Spleen (tissue), 13 donors: ENCODE measurements around the gene SLC10A6. TPM values are rescaled to one million over a fixed set of nuclear protein-coding genes. Genes with fewer than 3 reads are reported as not detected.

Source experiments
- DNase-seq: peaks from one replicate; pipeline ENCODE4 v3.0.0-alpha.2; 2020
- H3K27ac ChIP-seq, 8 donors: fragments of 200-600 bp; sonication (generic) in 7 of 8; 1 replicate in 4 of 8; 2 replicates in 4 of 8; pipeline versions ENCODE4 v1.5.0 to v1.8.0; 2016 to 2021; ENCODE audit warnings: inconsistent platforms in 4 of 8, mild to moderate bottlenecking in 4 of 8, moderate library complexity in 1 of 8
- H3K27me3 ChIP-seq, 7 donors: fragments of 200-600 bp; sonication (generic) in 6 of 7; replicated peaks in 1 of 7; 1 replicate in 4 of 7; 2 replicates in 3 of 7; pipeline versions ENCODE4 v1.5.0 to v1.8.0; 2016 to 2021; ENCODE audit warnings: inconsistent platforms in 3 of 7, mild to moderate bottlenecking in 1 of 7
- H3K36me3 ChIP-seq, 6 donors: fragments of 200-600 bp; sonication (generic) in 5 of 6; 1 replicate in 4 of 6; 2 replicates in 2 of 6; pipeline versions ENCODE4 v1.5.0 to v1.8.0; 2016 to 2021; ENCODE audit warnings: inconsistent platforms in 2 of 6
- H3K4me1 ChIP-seq, 6 donors: fragments of 200-600 bp; sonication (generic) in 5 of 6; 1 replicate in 3 of 6; 2 replicates in 3 of 6; pipeline versions ENCODE4 v1.5.0 to v1.8.0; 2016 to 2021; ENCODE audit warnings: inconsistent platforms in 3 of 6
- H3K4me3 ChIP-seq, 8 donors: fragments of 200-600 bp; sonication (generic) in 7 of 8; 1 replicate in 4 of 8; 2 replicates in 4 of 8; pipeline versions ENCODE4 v1.5.0 to v1.8.0; 2016 to 2021; ENCODE audit warnings: inconsistent platforms in 4 of 8, mild to moderate bottlenecking in 4 of 8, moderate library complexity in 2 of 8
- H3K9me3 ChIP-seq, 8 donors: fragments of 200-600 bp; sonication (generic) in 7 of 8; 1 replicate in 4 of 8; 2 replicates in 4 of 8; pipeline versions ENCODE4 v1.5.0 to v1.8.0; 2016 to 2021; ENCODE audit warnings: inconsistent platforms in 4 of 8
- CTCF ChIP-seq, 11 experiments: fragments of 200-600 bp in 7 of 11; fragments of 450-650 bp in 4 of 11; sonication (generic) in 4 of 11; IDR thresholded peaks in 8 of 11; conservative IDR thresholded peaks in 3 of 11; 1 replicate in 7 of 11; 2 replicates in 4 of 11; pipeline versions ENCODE4 v1.4.0 to v1.8.0; 2016 to 2021; ENCODE audit warnings: antibody characterized with exemption in 11 of 11, inconsistent platforms in 4 of 11, mild to moderate bottlenecking in 1 of 11
- POLR2A ChIP-seq, 3 donors: fragments of 450-650 bp; IDR thresholded peaks; one replicate each; pipeline ENCODE4 v1.5.1; 2017; ENCODE audit warnings: antibody characterized with exemption in 3 of 3, mild to moderate bottlenecking in 1 of 3
- POLR2AphosphoS5 ChIP-seq, 3 donors: sonication (generic); formaldehyde crosslinking; IDR thresholded peaks; one replicate each; pipeline ENCODE4 v1.5.1; 2017; ENCODE audit warnings: antibody characterized with exemption in 3 of 3
- WGBS, 5 donors: extraction: QIAGEN DNeasy Blood & Tissue Kit in 3 of 5; methylation state at CpG; one replicate each; pipeline versions ENCODE4 v1.1.5 to v1.1.7; 2013 to 2018; 5-methylcytosine and 5-hydroxymethylcytosine counted together
- intact Hi-C: fragments of 100-400 bp; cut with DNase I; formaldehyde crosslinking; loops from one replicate; pipeline ENCODE4 v1.15.0; 2023; ENCODE audit warnings: low total_unique reads
- long read RNA-seq, 2 donors: transcript quantifications; one replicate each; lab custom pipeline, GENCODE V29; 2026
- polyA plus RNA-seq, 3 donors: library from polyadenylated mRNA; stranded (reverse); fragments of 200-250 nt; gene quantifications; one replicate each; pipeline ENCODE4 v1.2.1, GENCODE V29; 2013
- total RNA-seq, 7 donors: library from RNA; depleted of rRNA in 3 of 7; stranded (reverse); fragments of >200 nt in 3 of 7; fragmentation: NEBNext Ultra II Directional in 4 of 7; extraction: Animal tissue kit (Norgen Biotek cat#: 25700) in 4 of 7; gene quantifications; one replicate each; pipeline versions ENCODE4 v1.1.0 to v1.2.1, GENCODE V29; 2016 to 2021
- donor health status: healthy with polysubstance abuse.
- donor health status: DM: no; HTN: no; CAD: no; lungs with moderate emphysema.
- donor health status: DM: no; HTN: no; CAD: no.
- donor health status: Bipolar disorder and iron deficiency.
- donor health status: healthy.
- donor health status: DM: no; HTN: no; CAD: no.
- donor health status: DM: yes; HTN: yes; CAD: no.

Gene SLC10A6
- 1 to 10 TPM in 4 of 7 donors, under 1 TPM in 2, not detected in 1; 0.49 to 3.7 (median 1.1) TPM for total RNA-seq
- polyA plus RNA-seq = not detected
- long read RNA-seq, donor 1 = 0 reads
- long read RNA-seq, donor 2 = 0 reads

- H3K4me3 ChIP-seq = no peak within 1 kb of the TSS
- H3K4me1 ChIP-seq = no peaks in the 10 kb centered on the region
- no peak for DNase-seq
- H3K36me3 ChIP-seq = no peaks in the 10 kb centered on the region
- H3K27ac ChIP-seq = peak within 1 kb of the TSS in 1 of 8 donors; percentile 12
- no peaks in the 10 kb centered on the region for H3K27me3 ChIP-seq
- TF ChIP-seq POLR2A (IDR thresholded peaks at IDR 0.05) = no peak
- TF ChIP-seq POLR2AphosphoS5 (IDR thresholded peaks at IDR 0.05) = peak in 1 of 3 donors; percentile 29
- H3K9me3 ChIP-seq = no peaks in the 10 kb centered on the region
- 80 to 86% (median 83%) methylated on average over 11 of the region's 11 CpGs for WGBS, 5 donors
- intact Hi-C loops = no loop called here
Measured at GRCh38 chr4:86848732-86849619, at the start of gene SLC10A6. Gene SLC10A6, minus strand, starts transcription at chr4:86849384. Its CDS starts 269 bp downstream, at chr4:86849115.

- Histone ChIP-seq H3K36me3 (no peaks in the 10 kb centered on the region), H3K4me3 (no peak overlapping the region), H3K9me3 (no peaks in the 10 kb centered on the region), H3K27me3 (no peaks in the 10 kb centered on the region), H3K4me1 (no peaks in the 10 kb centered on the region), H3K27ac (no peak overlapping the region)
- no peak for TF ChIP-seq CTCF (IDR thresholded peaks at IDR 0.05 in 8 of 11, conservative IDR thresholded peaks at IDR 0.05 in 3 of 11)
- no peak for TF ChIP-seq POLR2AphosphoS5 (IDR thresholded peaks at IDR 0.05)
- TF ChIP-seq POLR2A (IDR thresholded peaks at IDR 0.05) = no peak
- intact Hi-C loops = no loop called here
- WGBS, 5 donors = 84 to 91% (median 90%) methylated on average over 4 of the region's 4 CpGs
- no peak for DNase-seq
Measured at GRCh38 chr4:86898562-86898961, 49.4 kb upstream of the SLC10A6 start.

- DNase-seq = no peak
- Histone ChIP-seq H3K4me1 (peaks cover 0 to 14% (median 9%) of the 10 kb centered on the region in 6 donors), H3K27ac (no peak overlapping the region), H3K9me3 (no peaks in the 10 kb centered on the region), H3K27me3 (peaks cover 0 to 17% (median 5%) of the 10 kb centered on the region in 7 donors), H3K4me3 (no peak overlapping the region), H3K36me3 (no peaks in the 10 kb centered on the region)
- 67 to 84% (median 74%) methylated on average over 4 of the region's 4 CpGs for WGBS, 5 donors
- no peak for TF ChIP-seq POLR2A (IDR thresholded peaks at IDR 0.05)
- no peak for TF ChIP-seq CTCF (IDR thresholded peaks at IDR 0.05 in 8 of 11, conservative IDR thresholded peaks at IDR 0.05 in 3 of 11)
- no peak for TF ChIP-seq POLR2AphosphoS5 (IDR thresholded peaks at IDR 0.05)
- intact Hi-C loops = loop anchor here (2.0 kb wide), 1 partner anchor 400 kb away; no protein-coding TSS in a partner anchor
Measured at GRCh38 chr4:86896596-86896995, 47.4 kb upstream of the SLC10A6 start.

- intact Hi-C loops = loop anchor here (2.0 kb wide), 1 partner anchor 399 kb away; no protein-coding TSS in a partner anchor
- TF ChIP-seq POLR2AphosphoS5 (IDR thresholded peaks at IDR 0.05) = no peak
- TF ChIP-seq CTCF (IDR thresholded peaks at IDR 0.05 in 8 of 11, conservative IDR thresholded peaks at IDR 0.05 in 3 of 11) = peak; percentile 41 to 83 (median 70)
- TF ChIP-seq POLR2A (IDR thresholded peaks at IDR 0.05) = no peak
- no peak overlapping the region for H3K27ac ChIP-seq
- H3K4me1 ChIP-seq = peaks cover 0 to 18% (median 11%) of the 10 kb centered on the region in 6 donors
- no peaks in the 10 kb centered on the region for H3K36me3 ChIP-seq
- H3K27me3 ChIP-seq = peaks cover 0 to 24% (median 5%) of the 10 kb centered on the region in 7 donors
- 75 to 84% (median 79%) methylated on average over 6 of the region's 6 CpGs for WGBS, 5 donors
- H3K4me3 ChIP-seq = no peak overlapping the region
- DNase-seq = no peak
- H3K9me3 ChIP-seq = no peaks in the 10 kb centered on the region
Measured at GRCh38 chr4:86895692-86896488, 46.7 kb upstream of the SLC10A6 start.
